Hepatocyte (in vitro differentiated cells): ENCODE measurements around the gene PIGR. TPM values are rescaled to one million over a fixed set of nuclear protein-coding genes. Genes with fewer than 3 reads are reported as not detected.

Source experiments
- DNase-seq: peaks from one replicate; pipeline ENCODE4 v3.0.0-alpha.2; 2016; ENCODE audit warnings: low spot score
- H2AFZ ChIP-seq: fragments of 200-600 bp; sonication (generic); 2 replicates; pipeline ENCODE4 v1.6.0; 2016; ENCODE audit warnings: antibody characterized with exemption, mild to moderate bottlenecking
- H3K27ac ChIP-seq: fragments of 200-600 bp; sonication (generic); 2 replicates; pipeline ENCODE4 v1.5.1; 2016; ENCODE audit warnings: mild to moderate bottlenecking
- H3K27me3 ChIP-seq: fragments of 200-600 bp; sonication (generic); 2 replicates; pipeline ENCODE4 v1.6.1; 2016
- H3K36me3 ChIP-seq: fragments of 200-600 bp; sonication (generic); replicated peaks from 2 replicates; pipeline ENCODE4 v1.5.1; 2016; ENCODE audit warnings: low read depth; ENCODE audit not compliant: insufficient read depth
- H3K4me1 ChIP-seq: fragments of 200-600 bp; sonication (generic); 2 replicates; pipeline ENCODE4 v1.5.1; 2016; ENCODE audit warnings: mild to moderate bottlenecking, moderate library complexity; ENCODE audit not compliant: insufficient read depth
- H3K4me2 ChIP-seq: fragments of 200-600 bp; sonication (generic); 2 replicates; pipeline ENCODE4 v1.6.0; 2016
- H3K4me3 ChIP-seq: fragments of 200-600 bp; sonication (generic); 2 replicates; pipeline ENCODE4 v1.5.1; 2016; ENCODE audit warnings: mild to moderate bottlenecking
- H3K79me2 ChIP-seq: fragments of 200-600 bp; sonication (generic); 2 replicates; pipeline ENCODE4 v1.6.0; 2017; ENCODE audit warnings: mild to moderate bottlenecking
- H3K9me2 ChIP-seq: fragments of 200-600 bp; sonication (generic); replicated peaks from 2 replicates; pipeline ENCODE4 v1.6.0; 2017; ENCODE audit warnings: mild to moderate bottlenecking; ENCODE audit not compliant: insufficient read depth
- H3K9me3 ChIP-seq: fragments of 200-600 bp; sonication (generic); 2 replicates; pipeline ENCODE4 v1.5.1; 2016; ENCODE audit warnings: low read depth, mild to moderate bottlenecking
- H4K20me1 ChIP-seq: fragments of 200-600 bp; sonication (generic); 2 replicates; pipeline ENCODE4 v1.6.0; 2016; ENCODE audit warnings: mild to moderate bottlenecking; ENCODE audit not compliant: insufficient read depth, poor library complexity, severe bottlenecking
- EZH2 ChIP-seq: fragments of 200-600 bp; sonication (generic); IDR thresholded peaks from 2 replicates; pipeline ENCODE4 v1.6.1; 2016; ENCODE audit warnings: antibody characterized with exemption, mild to moderate bottlenecking, borderline replicate concordance
- EZH2phosphoT487 ChIP-seq: fragments of 200-600 bp; sonication (generic); IDR thresholded peaks from one replicate; pipeline ENCODE4 v1.6.1; 2018; ENCODE audit warnings: antibody characterized with exemption, mild to moderate bottlenecking, low read depth, moderate library complexity; ENCODE audit not compliant: unreplicated experiment, severe bottlenecking
- WGBS: methylation state at CpG from one replicate; pipeline ENCODE4 v1.1.6; 2016; ENCODE audit warnings: low lambda C conversion rate; ENCODE audit errors: missing lambda C conversion rate; 5-methylcytosine and 5-hydroxymethylcytosine counted together
- polyA plus RNA-seq: library from polyadenylated mRNA; unstranded; fragments of >200 nt; fragmentation: Nextera tagmentation; extraction: Ambion mirVana; gene quantifications from 2 replicates; pipeline ENCODE4 v1.2.1, GENCODE V29; 2016
- total RNA-seq: library from RNA; depleted of rRNA; stranded (reverse); fragments of >200 nt; gene quantifications from 2 replicates; pipeline ENCODE4 v1.2.3, GENCODE V29; 2014
- TF ChIP-seq, protein P1 (sequence below): fragments of 200-600 bp; sonication (generic); IDR thresholded peaks from 2 replicates; pipeline ENCODE4 v1.5.1; 2016; ENCODE audit warnings: antibody characterized with exemption, mild to moderate bottlenecking; ENCODE audit not compliant: poor library complexity

PIGR gene
- total and polyA plus RNA-seq, 2 experiments from 2014 or later: 8.1 to 22.9 TPM

GRCh38 chr1:206887701-206888100 lies 58.6 kb downstream of the PIGR start:
- Histone ChIP-seq H4K20me1 (no peaks in the 10 kb centered on the region), H3K9me3 (no peaks in the 10 kb centered on the region), H2AFZ (no peak overlapping the region), H3K4me1 (peaks cover 3% of the 10 kb centered on the region), H3K4me2 (no peak overlapping the region), H3K27ac (no peak overlapping the region), H3K4me3 (no peak overlapping the region), H3K79me2 (no peaks in the 10 kb centered on the region), H3K27me3 (peaks cover 16% of the 10 kb centered on the region), H3K36me3 (no peaks in the 10 kb centered on the region), H3K9me2 (no peaks in the 10 kb centered on the region)
- TF ChIP-seq, protein P1, sequence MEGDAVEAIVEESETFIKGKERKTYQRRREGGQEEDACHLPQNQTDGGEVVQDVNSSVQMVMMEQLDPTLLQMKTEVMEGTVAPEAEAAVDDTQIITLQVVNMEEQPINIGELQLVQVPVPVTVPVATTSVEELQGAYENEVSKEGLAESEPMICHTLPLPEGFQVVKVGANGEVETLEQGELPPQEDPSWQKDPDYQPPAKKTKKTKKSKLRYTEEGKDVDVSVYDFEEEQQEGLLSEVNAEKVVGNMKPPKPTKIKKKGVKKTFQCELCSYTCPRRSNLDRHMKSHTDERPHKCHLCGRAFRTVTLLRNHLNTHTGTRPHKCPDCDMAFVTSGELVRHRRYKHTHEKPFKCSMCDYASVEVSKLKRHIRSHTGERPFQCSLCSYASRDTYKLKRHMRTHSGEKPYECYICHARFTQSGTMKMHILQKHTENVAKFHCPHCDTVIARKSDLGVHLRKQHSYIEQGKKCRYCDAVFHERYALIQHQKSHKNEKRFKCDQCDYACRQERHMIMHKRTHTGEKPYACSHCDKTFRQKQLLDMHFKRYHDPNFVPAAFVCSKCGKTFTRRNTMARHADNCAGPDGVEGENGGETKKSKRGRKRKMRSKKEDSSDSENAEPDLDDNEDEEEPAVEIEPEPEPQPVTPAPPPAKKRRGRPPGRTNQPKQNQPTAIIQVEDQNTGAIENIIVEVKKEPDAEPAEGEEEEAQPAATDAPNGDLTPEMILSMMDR: no peak
- TF ChIP-seq EZH2: no peak
- no peak for TF ChIP-seq EZH2phosphoT487
- 68% methylated on average over 4 of the region's 4 CpGs for WGBS
- DNase-seq: no peak

DNA sequence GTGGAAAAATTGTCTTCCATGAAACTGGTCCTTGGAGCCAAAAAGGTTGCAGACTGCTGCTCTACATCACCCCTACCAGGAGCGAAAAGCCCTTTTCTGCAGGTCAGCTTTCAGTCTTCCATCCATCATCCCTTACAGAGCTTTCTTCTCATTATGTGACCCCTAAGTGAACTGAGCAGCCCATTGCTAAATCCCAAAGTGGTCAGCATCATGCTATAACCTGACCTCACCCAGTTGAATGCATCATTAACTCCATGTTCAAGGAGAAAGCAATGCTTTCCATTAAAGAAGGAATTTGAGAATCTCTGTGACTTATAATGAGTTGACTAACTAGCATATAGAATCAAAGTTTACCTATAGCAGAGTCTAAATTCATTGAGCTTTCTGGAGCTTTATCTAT lies 59.4 kb downstream of the PIGR start:
- no peaks in the 10 kb centered on the region for H3K9me3 ChIP-seq
- no peak overlapping the region for H3K4me3 ChIP-seq
- no peak overlapping the region for H3K4me2 ChIP-seq
- peaks cover 3% of the 10 kb centered on the region for H3K4me1 ChIP-seq
- no peak for DNase-seq
- H3K27ac ChIP-seq: no peak overlapping the region
- no peak overlapping the region for H2AFZ ChIP-seq
- TF ChIP-seq EZH2 (no peak), EZH2phosphoT487 (no peak)
- TF ChIP-seq, protein P1: no peak
- no peaks in the 10 kb centered on the region for H3K9me2 ChIP-seq
- peaks cover 12% of the 10 kb centered on the region for H3K27me3 ChIP-seq
- WGBS: 96% methylated on average over 1 of the region's 1 CpG
- no peaks in the 10 kb centered on the region for H3K36me3 ChIP-seq
- H3K79me2 ChIP-seq: no peaks in the 10 kb centered on the region
- H4K20me1 ChIP-seq: no peaks in the 10 kb centered on the region

DNA sequence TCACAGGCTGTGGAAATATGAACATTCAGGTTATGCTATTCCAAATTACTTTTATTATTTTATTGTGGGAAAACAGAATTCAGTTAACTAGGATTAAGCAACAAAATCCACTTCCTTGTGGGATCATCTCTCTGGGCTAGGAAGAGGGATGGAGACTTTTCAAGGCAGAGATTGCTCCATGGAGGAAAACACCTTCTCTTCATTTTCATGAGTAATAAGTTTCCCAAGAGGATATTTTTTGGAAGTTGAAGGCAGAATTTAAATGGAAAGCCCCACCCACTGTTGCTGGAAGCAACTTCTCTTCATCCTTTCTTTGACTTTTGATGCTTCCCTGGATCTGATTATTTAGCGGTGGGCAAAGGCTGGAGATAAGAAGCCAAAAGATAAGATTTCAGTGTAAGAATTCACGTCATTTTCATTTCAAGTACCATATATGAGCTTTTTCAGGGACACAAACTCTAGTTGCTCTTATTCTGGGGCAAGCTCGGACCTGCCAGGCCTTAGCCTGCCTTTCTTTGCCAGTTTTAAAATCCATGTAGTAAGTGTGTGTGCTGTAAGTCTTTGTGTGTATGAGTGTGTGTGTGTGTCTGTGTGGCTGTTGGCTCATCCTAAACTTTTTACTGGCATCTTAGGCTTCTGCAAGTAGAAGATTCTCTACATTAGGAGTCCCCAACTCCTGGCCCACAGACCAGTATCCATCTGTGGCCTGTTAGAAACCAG lies 60.8 kb downstream of the PIGR start:
- 68% methylated on average over 3 of the region's 3 CpGs for WGBS
- Histone ChIP-seq H3K4me1 (peaks cover 3% of the 10 kb centered on the region), H3K36me3 (no peaks in the 10 kb centered on the region), H3K79me2 (no peaks in the 10 kb centered on the region), H2AFZ (no peak overlapping the region), H3K27me3 (peaks cover 9% of the 10 kb centered on the region), H3K4me3 (no peak overlapping the region), H3K4me2 (no peak overlapping the region), H3K9me3 (no peaks in the 10 kb centered on the region), H4K20me1 (no peaks in the 10 kb centered on the region), H3K27ac (no peak overlapping the region), H3K9me2 (no peaks in the 10 kb centered on the region)
- no peak for TF ChIP-seq EZH2phosphoT487
- TF ChIP-seq EZH2: no peak
- TF ChIP-seq, protein P1: no peak
- no peak for DNase-seq
